Measurements from ENCODE around the gene OR11L1.

The OR11L1 gene

GRCh38 chr1:247797518-247797917, 44.2 kb downstream of the OR11L1 start:
- no peak overlapping the region for H3K9ac ChIP-seq (ENCODE audit: low read depth, low read length)
- 34% methylated on average over 2 of the region's 2 CpGs for WGBS

More at GRCh38 chr1:247797518-247797917, 44.2 kb downstream of the OR11L1 start:
- no peaks in the 10 kb centered on the region for H3K4me1 ChIP-seq (ENCODE audit: insufficient read depth, low read length)
- H3K27me3 ChIP-seq (ENCODE audit: insufficient read depth, low read length), result no peaks in the 10 kb centered on the region
- peaks cover 69% of the 10 kb centered on the region for H3K9me3 ChIP-seq (ENCODE audit: insufficient read depth, low read depth, low read length)
- H3K36me3 ChIP-seq (ENCODE audit: insufficient read depth, low read length), result no peaks in the 10 kb centered on the region
- H3K4me3 ChIP-seq (ENCODE audit: low read length), result no peak overlapping the region
- no peak overlapping the region for H3K27ac ChIP-seq (ENCODE audit: low read depth, low read length)
